HL-60 (cell line): Measurements from ENCODE around the gene MYL10.

ENCODE experiments used
- CTCF ChIP-seq: IDR thresholded peaks from one replicate; pipeline ENCODE4 v1.5.1; 2011; ENCODE audit warnings: low read length, control low read depth, inconsistent platforms; ENCODE audit not compliant: insufficient read depth
- GABPA ChIP-seq: IDR thresholded peaks from 2 replicates; pipeline ENCODE4 v1.6.1; 2012; ENCODE audit warnings: low read depth
- POLR2AphosphoS5 ChIP-seq: IDR thresholded peaks from 2 replicates; pipeline ENCODE4 v1.6.1; 2012; ENCODE audit warnings: low read depth
- REST ChIP-seq: IDR thresholded peaks from 2 replicates; pipeline ENCODE4 v1.6.1; 2012; ENCODE audit warnings: low read depth; ENCODE audit not compliant: insufficient replicate concordance
- SPI1 ChIP-seq: IDR thresholded peaks from 2 replicates; pipeline ENCODE4 v1.6.1; 2012; ENCODE audit warnings: low read depth, mild to moderate bottlenecking, borderline replicate concordance

GRCh38 chr7:101673315-101673714 lies 44.2 kb upstream of the MYL10 start:
- no peak for TF ChIP-seq CTCF
- no peak for TF ChIP-seq REST
- no peak for TF ChIP-seq POLR2AphosphoS5
- TF ChIP-seq SPI1 = no peak
- no peak for TF ChIP-seq GABPA
